LoVo (cell line): ENCODE data around the gene TMEM178B.
"Not testable (repeated sequence)": the region's sequence is repeated elsewhere in the genome, so short reads cannot be mapped to it uniquely, and the experiment has no call there.

Experiments
- DNase-seq: peaks from one replicate; pipeline ENCODE4 v3.0.0-alpha.2; 2016; ENCODE audit warnings: low spot score

The TMEM178B gene

DNA sequence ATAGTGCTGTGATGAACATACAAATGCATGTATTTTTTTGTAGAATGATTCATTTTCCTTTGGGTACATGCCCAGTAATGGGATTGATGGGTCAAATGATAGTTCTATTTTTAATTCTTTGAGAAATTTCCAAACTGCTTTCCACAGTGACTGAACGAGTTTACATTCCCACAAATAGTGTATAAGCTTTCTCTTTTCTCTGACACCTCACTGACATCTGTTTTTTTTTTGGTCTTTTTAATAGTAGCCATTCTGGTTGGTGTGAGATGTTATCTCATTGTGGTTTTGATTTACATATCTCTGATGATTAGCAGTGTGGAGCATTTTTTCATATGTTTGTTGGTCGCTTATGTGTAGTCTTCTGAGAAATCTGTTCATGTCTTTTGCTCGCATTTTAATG lies 282.3 kb downstream of the TMEM178B start:
- DNase-seq = no peak

- DNase-seq = no peak
These were observed 284.5 kb downstream of the TMEM178B start for GRCh38 chr7:141358386-141358785.

- no peak for DNase-seq
These were observed 285.4 kb downstream of the TMEM178B start for GRCh38 chr7:141359262-141359661.

DNA sequence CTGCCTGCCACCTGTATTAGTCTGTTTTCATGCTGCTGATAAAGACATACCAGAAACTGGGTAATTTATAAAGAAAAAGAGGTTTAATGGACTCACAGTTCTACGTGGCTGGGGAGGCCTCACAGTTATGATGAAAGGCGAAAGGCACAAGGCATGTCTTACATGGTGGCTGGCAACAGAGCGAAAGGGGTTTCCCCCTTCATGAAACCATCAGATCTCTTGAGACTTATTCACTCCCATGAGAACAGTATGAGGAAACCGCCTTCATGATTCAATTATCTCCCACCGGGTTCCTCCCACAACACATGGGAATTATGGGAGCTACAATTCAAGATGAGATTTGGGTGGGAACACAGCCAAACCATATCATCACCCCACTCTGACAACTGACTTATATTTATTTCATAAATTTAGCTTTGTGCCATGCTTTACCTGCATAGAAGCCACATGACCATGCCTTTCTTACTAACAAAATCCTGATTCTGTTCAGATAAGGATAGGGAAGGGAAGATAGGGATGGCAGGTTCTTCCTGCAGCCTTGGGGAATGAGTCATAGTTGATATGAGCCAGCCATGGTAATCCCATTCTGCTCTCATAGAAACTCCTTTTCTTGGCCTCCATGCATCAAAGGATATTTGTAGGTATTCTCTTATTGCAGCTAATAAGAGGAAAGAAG lies 286.0 kb downstream of the TMEM178B start:
- DNase-seq = peak; percentile 12

- no peak for DNase-seq
These were observed 286.5 kb downstream of the TMEM178B start for GRCh38 chr7:141360416-141360760.

DNA sequence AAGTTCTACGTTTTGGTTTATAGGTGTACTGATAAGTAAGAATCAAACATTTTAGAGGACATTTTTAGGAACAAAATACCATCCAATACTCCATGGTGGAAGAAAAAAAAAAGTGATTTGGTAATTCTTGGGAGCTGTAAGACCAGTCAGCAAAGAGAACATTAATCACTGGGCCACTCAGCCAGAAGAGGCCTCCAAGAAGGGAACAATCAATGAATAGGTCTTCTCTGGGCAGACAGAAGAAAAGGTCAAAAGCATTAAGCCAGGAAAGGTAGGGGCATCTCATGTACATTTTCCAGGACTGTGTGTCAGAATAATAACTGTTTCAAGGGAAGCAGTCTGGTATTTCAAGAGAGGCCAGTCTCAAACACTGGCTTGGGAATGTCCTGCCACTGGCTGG lies 286.9 kb downstream of the TMEM178B start:
- DNase-seq = no peak

DNA sequence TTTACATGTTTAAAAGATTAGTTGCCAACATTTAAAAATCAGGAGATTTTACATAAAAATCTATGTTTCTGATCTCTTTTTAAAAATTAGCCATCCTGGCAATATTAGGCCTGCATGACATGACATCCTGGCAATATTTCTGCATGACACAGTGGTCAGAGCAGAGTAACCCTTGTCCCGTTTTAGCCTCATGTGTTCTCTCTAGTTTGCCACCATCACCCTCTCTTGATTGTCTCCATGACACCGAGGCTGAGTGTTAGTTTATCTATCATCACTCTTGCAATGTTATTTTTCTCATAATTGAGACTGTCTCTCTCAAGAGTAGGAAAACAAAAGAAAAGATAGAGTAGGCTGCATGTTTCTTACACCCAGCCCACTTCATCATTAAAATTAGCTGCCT lies 287.6 kb downstream of the TMEM178B start:
- no peak for DNase-seq

DNA sequence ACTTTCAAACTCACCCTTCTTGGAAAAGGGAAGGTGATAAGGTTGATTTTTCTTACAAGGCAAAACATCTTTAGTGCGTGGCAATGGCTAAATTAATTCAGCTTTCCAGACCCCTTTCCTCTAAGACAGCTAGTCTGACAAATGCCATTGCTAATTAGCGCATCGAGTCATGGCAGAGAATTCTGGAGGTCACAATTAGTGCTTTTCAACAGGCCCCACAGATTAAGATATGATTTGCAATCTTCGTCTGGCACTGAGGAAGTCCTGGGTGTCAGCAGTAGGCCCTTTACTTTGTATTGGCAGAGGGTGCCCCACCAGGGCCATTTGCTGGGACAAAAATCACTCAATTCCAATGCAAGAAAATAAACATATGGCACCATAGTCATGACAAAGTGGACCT lies 288.1 kb downstream of the TMEM178B start:
- DNase-seq = no peak

DNA sequence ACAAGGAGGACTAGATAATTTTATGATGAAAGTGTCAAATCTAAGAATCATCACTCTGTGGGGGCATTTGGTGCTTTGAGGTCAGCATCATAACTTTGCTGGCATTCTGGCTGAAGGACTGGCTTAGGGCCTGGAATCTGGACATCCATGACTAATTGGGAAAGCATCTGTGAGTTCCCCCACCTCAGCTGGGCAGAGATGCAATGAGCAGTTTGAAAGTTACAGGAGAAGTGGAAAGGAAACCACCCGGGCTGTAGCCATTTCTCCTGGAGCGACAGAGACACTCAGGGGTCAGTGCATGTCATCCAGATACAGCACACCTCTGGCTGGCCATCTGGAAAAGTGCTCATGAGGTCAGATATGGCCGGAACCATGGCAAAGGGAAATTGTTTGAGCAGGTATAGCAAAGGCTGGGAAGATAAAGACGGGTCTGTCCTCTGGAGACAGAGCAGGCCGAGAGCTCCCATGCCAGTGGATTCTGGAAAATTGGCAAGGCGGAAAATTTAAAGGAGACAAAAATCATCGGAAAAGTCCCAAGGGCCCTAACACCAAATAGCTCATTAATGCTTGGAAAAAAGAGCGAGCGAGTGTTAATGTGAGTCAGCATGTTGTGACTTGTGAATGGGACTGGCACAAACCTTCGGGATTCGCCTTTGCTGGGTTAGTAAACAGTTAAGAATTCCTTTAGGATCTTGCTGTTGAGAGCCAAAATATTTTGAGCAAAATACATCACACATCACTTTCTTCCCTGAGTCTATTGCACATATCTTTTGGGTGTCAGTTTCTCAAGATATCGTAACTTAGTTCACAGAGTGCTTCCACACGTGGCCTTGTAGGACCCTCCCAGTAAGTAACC lies 288.9 kb downstream of the TMEM178B start:
- DNase-seq = peak; percentile 22

DNA sequence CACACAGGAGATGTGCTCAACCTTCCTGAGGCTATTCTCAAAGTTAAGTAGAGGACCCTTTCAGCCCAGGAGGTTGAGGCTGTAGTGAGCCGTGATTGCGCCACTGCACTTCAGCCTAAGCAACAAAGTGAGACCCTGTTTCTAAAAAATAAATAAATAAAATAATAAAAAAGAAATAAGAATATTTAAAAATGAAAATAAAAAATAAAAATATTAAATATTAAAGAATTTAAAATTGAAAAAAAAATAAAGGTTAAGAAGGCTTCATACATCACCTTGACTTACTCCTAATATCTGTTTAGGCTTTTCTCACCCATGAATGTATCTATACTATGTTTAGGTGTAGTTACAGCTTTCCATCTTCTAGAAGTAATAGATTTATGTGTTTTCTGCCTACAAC lies 289.9 kb downstream of the TMEM178B start:
- no peak for DNase-seq

- no peak for DNase-seq
These were observed 292.3 kb downstream of the TMEM178B start for GRCh38 chr7:141366091-141366621.

- DNase-seq = no peak
These were observed 295.6 kb downstream of the TMEM178B start for GRCh38 chr7:141369422-141369821.

DNA sequence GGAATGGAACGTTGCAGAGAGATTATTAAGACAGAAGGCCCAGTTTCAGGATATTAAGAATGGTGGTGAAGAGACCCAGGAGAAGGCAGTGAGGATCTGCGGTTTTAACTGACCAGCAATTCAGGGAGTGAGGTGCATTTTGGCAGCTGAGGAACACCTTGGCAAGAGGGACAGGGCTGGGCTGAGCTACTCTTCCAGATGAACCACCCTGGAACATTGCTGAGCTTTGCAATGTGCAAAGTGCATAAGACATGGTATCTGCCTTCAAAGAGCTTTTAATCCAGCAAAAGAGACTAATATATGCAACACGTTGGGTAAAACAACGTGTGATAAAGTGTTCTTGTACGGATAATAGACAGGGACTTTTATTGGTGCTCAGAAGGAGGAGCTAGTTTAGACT lies 296.3 kb downstream of the TMEM178B start:
- DNase-seq = no peak

GRCh38 chr7:141370650-141371049 lies 296.8 kb downstream of the TMEM178B start:
- no peak for DNase-seq

- no peak for DNase-seq
These were observed 300.6 kb downstream of the TMEM178B start for GRCh38 chr7:141374425-141374824.

DNA sequence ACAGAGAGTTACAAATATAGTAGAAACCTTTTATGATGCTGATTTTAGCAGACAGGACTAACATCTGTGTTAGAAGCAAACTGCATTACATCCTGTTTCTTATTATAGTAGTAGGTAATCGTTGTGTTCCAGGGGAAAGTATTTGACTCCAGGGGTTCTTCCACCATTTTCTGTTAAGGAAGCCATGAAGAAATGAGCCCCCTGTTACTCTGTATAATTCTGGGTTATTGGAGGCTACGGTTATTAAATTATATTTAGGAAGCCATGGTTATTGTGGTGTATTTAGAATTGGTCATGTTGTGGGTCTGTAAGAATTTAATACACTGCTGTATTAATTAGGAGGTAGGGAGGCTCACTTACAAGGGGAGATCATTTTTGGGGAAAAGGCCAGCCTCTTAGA lies 301.6 kb downstream of the TMEM178B start:
- no peak for DNase-seq

- no peak for DNase-seq
These were observed 304.0 kb downstream of the TMEM178B start for GRCh38 chr7:141377906-141378305.

- DNase-seq = no peak
These were observed 304.5 kb downstream of the TMEM178B start for GRCh38 chr7:141378405-141378804.

DNA sequence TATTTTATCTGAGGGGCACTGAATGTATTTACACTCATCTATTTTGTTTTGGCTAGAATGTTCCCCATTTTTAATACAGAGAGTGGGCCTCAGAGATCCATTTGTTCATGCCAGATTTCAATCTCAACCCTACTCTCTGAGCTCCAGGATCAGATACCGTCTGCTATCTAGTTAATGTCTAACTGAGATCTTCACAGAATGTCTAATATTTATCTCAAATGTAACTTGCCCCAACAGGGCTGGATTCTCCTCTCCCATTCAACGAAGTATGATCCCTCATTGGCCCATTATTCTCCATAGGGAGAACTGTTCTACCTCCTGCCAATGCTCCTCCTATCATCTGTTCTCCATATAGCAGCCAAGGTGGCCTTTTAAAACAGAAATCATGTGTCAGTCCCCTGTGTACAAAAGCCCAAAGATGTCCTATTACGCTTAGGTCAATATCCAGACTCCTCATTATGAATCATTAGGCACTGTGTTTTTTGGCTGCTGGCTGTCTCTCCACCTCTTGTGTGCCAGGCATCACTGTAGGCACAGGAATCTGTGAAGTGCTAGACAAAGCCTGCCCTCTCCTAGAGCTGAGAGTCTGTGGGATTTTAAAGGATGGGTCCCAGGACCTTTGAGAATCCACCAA lies 308.0 kb downstream of the TMEM178B start:
- DNase-seq = no peak

DNA sequence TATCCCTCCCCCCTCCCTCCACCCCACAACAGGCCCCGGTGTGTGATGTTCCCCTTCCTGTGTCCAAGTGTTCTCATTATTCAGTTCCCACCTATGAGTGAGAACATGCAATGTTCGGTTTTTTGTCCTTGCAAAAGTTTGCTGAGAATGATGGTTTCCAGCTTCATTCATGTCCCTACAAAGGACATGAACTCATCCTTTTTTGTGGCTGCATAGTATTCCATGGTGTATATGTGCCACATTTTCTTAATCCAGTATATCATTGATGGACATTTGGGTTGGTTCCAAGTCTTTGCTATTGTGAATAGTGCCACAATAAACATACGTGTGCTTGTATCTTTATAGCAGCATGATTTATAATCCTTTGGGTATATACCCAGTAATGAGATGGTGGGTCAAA lies 309.5 kb downstream of the TMEM178B start:
- DNase-seq = not testable (repeated sequence)

DNA sequence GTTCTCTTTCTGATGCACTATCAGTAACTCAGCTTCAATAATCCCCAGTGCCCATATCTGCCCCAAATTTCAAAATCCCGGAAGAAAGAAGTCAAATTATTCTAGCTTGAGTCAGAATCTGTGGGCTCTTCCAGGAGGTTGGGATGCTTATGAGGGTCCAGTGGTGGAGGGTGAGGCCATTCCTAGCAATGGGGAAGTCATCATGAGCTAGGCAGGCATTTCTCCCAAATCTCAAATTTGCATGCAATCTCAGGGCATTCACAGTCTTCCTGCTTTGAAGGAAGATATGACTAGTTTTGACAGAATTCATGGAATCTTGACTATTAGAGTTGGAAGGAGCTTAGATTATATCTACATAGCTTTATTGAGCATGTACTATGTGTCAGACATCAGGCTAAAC lies 313.0 kb downstream of the TMEM178B start:
- no peak for DNase-seq

DNA sequence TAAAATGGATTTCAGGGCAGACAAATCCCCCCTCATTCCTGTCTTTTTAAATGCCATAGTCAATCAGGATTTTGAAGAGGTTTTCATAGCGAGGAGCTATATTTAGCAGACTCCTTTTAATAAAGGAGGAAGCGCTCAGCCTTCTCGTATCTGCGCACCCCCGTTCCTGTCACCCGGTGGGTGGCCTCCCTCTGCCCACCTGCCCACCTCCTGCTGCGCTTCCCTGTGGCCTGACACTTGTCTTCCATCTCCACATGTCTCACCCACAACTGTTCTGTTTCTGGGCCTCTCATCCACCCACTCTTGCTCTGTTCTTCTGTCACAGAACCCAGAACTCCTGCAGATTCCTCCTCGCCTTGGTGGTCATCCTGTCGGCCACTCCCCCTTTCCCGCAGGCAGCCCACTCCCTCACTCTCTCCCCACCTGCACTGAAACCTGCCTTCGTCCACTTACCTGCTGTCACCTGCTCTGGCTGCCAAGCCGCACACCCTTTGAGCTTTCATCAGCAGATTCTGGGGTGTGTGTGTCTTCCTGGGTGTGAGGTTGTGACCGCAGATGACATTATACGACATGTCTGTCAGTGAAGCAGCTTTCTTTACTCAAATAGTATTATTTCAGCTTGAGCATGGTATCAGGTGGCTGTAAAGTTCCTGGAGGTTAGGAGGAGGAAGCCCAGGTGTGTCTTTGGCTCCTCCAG lies 313.8 kb downstream of the TMEM178B start:
- no peak for DNase-seq
